GM12875 (cell line): ENCODE results near the gene ACVRL1.

Source experiments
- H3K4me3 ChIP-seq: one replicate; pipeline ENCODE4 v1.5.1; 2011; ENCODE audit warnings: low read depth, low read length, control low read depth
- TF ChIP-seq, protein P1 (sequence below): IDR thresholded peaks from 2 replicates; pipeline ENCODE4 v1.5.1; 2011; ENCODE audit warnings: low read depth, mild to moderate bottlenecking, control low read depth, inconsistent platforms, low read length, moderate library complexity, borderline replicate concordance; ENCODE audit not compliant: insufficient read depth

Gene ACVRL1

GRCh38 chr12:51908876-51909592 is 1.7 kb downstream of the ACVRL1 start:
- TF ChIP-seq, protein P1, sequence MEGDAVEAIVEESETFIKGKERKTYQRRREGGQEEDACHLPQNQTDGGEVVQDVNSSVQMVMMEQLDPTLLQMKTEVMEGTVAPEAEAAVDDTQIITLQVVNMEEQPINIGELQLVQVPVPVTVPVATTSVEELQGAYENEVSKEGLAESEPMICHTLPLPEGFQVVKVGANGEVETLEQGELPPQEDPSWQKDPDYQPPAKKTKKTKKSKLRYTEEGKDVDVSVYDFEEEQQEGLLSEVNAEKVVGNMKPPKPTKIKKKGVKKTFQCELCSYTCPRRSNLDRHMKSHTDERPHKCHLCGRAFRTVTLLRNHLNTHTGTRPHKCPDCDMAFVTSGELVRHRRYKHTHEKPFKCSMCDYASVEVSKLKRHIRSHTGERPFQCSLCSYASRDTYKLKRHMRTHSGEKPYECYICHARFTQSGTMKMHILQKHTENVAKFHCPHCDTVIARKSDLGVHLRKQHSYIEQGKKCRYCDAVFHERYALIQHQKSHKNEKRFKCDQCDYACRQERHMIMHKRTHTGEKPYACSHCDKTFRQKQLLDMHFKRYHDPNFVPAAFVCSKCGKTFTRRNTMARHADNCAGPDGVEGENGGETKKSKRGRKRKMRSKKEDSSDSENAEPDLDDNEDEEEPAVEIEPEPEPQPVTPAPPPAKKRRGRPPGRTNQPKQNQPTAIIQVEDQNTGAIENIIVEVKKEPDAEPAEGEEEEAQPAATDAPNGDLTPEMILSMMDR, result no peak
- H3K4me3 ChIP-seq, result no peak overlapping the region

GRCh38 chr12:51910168-51910567 is 2.9 kb downstream of the ACVRL1 start:
- TF ChIP-seq, protein P1, result no peak
- H3K4me3 ChIP-seq, result no peak overlapping the region

GRCh38 chr12:51910691-51911090 is 3.4 kb downstream of the ACVRL1 start:
- no peak overlapping the region for H3K4me3 ChIP-seq
- TF ChIP-seq, protein P1, result no peak

GRCh38 chr12:51911307-51911706 is 4.0 kb downstream of the ACVRL1 start:
- TF ChIP-seq, protein P1, result no peak
- no peak overlapping the region for H3K4me3 ChIP-seq

DNA sequence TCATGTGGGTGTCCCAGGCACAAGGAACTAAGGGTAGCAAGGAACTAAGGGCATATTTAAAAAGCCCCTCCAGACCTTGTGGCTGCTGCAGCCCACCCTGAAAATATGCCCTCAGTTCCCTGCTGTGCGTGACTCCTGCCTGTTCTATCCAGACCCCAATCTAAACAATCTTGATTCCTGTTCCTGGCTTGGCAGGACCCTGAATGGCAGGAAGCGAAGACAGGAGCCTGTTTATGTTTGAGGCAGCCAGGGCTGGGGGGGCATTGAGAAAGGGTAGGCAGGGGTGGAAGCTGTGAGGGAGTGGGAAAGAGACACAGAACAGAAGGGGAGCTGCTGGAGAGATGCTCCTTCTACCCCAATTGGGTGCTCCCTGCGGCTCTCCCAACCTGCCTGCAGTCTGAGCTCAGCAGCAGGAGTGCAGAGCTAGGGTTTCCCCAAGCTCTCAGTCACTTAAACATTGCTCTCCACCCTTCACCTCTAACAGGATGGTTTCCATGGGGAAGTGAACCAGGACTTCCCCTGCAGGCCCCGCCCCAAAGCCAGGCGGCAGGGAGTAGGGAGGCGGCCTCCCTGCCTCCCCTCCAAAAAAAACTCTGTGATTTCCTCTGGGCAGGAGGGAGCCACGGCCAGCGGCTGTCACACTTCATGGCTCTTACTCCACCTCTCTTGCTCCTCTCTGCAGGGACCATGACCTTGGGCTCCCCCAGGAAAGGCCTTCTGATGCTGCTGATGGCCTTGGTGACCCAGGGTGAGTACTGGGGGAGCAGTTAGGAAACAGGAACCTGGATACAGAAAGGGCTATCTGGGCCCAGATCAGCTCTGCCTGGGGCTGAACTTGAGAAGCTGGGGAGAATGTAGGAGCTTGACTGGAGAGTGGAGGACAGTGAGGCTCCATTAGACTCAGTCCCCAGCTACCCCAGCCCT is 4.7 kb downstream of the ACVRL1 start:
- no peak overlapping the region for H3K4me3 ChIP-seq
- TF ChIP-seq, protein P1, result no peak

DNA sequence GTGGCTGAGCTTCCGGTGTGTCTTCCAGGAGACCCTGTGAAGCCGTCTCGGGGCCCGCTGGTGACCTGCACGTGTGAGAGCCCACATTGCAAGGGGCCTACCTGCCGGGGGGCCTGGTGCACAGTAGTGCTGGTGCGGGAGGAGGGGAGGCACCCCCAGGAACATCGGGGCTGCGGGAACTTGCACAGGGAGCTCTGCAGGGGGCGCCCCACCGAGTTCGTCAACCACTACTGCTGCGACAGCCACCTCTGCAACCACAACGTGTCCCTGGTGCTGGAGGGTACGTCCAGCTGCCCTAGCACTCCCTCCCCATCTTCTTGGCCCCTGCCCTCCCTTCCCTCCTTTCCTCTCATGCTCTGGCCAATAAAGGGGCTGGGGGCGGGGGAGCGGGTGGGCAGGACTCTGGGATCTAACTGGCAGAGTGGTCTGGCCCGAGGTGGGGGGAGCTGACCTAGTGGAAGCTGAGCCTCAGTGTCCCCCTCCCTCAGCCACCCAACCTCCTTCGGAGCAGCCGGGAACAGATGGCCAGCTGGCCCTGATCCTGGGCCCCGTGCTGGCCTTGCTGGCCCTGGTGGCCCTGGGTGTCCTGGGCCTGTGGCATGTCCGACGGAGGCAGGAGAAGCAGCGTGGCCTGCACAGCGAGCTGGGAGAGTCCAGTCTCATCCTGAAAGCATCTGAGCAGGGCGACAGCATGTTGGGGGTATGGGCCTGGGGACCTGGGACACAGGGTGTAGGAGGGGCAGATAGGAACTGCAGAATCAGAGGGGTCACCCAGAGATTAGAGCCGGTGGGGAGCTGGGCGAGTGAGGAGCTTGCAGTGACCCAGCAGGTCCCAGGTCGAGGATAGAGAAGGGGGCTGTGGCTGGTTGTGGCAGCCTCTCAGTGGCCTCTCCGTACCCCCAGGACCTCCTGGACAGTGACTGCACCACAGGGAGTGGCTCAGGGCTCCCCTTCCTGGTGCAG is 6.0 kb downstream of the ACVRL1 start:
- H3K4me3 ChIP-seq, result no peak overlapping the region
- TF ChIP-seq, protein P1, result peak; percentile 38; the same call in 1 of the 2 replicates
